ENCODE data around the gene ARMC12.
A peak's percentile ranks its signal among the peaks of the same experiment; 100 is the strongest.
"Not testable (repeated sequence)": the region's sequence is repeated elsewhere in the genome, so short reads cannot be mapped to it uniquely, and the experiment has no call there.

Gene ARMC12, protein sequence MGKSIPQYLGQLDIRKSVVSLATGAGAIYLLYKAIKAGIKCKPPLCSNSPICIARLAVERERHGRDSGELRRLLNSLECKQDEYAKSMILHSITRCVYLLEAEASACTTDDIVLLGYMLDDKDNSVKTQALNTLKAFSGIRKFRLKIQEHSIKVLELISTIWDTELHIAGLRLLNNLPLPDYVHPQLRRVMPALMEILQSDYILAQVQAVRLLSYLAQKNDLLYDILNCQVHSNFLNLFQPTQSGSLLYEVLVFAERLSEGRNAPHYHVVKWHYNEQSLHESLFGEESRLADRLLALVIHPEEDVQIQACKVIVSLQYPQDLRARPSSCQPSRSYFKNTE

DNA sequence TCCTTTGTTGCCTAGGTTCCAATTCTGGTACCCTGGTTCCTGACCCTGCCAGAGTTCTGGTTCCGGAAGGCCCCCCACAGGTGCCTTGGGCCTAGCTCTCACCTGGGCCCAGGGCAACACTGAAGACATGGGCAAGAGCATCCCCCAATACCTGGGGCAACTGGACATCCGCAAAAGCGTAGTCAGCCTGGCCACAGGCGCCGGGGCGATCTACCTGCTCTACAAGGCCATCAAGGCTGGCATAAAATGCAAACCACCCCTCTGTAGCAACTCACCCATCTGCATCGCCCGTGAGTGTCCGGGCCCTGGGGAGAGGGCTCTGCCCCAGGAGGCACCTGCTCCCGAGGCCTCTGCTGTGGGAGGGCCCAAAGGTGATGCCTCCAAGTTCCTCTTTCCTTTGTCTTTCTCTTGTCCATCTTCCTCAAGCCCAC is at the start of gene ARMC12:
ARMC12 (plus strand) TSS at position 51 of the 431 bp plus-strand sequence; CDS start at position 128, 77 bp downstream.
- no peak for DNase-seq (ENCODE audit: low read depth)
- TF ChIP-seq, protein P1, sequence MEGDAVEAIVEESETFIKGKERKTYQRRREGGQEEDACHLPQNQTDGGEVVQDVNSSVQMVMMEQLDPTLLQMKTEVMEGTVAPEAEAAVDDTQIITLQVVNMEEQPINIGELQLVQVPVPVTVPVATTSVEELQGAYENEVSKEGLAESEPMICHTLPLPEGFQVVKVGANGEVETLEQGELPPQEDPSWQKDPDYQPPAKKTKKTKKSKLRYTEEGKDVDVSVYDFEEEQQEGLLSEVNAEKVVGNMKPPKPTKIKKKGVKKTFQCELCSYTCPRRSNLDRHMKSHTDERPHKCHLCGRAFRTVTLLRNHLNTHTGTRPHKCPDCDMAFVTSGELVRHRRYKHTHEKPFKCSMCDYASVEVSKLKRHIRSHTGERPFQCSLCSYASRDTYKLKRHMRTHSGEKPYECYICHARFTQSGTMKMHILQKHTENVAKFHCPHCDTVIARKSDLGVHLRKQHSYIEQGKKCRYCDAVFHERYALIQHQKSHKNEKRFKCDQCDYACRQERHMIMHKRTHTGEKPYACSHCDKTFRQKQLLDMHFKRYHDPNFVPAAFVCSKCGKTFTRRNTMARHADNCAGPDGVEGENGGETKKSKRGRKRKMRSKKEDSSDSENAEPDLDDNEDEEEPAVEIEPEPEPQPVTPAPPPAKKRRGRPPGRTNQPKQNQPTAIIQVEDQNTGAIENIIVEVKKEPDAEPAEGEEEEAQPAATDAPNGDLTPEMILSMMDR (conservative IDR thresholded peaks at IDR 0.05; ENCODE audit: low read depth, low read length), result no peak
- H3K4me3 ChIP-seq (ENCODE audit: low read depth, low read length), result no peak within 1 kb of the TSS

DNA sequence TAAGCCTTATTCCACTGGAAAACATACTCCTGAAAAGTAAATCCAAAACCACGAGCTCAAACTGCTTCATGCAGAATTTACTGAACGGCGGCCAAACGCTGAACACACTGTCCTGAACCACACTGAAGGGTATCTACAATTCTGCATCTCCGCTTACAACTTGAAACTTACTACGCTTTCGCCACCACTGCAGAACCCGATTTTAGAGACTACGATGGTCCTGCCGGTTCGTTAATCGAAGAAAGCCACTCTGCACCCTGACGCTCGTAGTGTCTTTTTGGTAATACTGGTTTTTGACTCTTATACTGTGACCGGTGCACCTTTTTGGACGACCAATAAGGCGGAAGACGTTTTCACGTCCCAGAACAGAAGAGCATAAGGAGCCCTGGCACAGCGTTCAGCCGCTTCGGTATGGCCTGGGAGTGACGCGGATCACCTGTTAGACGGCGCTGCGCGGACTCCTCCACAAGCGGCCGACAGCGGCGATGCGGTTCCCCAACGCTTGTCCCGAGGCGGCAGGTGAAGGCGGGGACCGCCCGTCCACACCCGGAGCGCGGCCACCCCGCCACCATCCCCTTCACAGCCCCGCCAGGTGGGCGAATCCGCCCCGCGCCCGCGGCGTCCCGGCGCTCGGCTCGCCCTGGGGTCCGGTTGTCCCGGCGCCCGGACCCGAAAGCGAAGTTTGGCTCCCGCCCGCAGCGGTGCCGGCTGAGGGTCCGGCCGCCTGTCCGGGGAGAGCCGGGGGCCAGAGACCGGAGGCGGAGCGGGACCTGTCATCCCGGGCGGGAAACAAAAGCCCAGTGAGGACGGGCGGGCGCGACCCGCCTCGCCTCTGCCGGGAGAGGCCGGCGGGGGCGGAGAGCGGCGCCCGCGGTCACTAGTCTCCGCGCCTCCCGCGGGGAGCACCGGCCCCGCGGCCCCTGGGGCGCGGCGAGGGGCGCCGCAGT is 48.9 kb upstream of the ARMC12 start:
- peak; percentile 63 for DNase-seq (ENCODE audit: low read depth)
- peak overlapping the region; percentile 81 for H3K4me3 ChIP-seq (ENCODE audit: low read depth, low read length)
- TF ChIP-seq, protein P1 (conservative IDR thresholded peaks at IDR 0.05; ENCODE audit: low read depth, low read length), result no peak

DNA sequence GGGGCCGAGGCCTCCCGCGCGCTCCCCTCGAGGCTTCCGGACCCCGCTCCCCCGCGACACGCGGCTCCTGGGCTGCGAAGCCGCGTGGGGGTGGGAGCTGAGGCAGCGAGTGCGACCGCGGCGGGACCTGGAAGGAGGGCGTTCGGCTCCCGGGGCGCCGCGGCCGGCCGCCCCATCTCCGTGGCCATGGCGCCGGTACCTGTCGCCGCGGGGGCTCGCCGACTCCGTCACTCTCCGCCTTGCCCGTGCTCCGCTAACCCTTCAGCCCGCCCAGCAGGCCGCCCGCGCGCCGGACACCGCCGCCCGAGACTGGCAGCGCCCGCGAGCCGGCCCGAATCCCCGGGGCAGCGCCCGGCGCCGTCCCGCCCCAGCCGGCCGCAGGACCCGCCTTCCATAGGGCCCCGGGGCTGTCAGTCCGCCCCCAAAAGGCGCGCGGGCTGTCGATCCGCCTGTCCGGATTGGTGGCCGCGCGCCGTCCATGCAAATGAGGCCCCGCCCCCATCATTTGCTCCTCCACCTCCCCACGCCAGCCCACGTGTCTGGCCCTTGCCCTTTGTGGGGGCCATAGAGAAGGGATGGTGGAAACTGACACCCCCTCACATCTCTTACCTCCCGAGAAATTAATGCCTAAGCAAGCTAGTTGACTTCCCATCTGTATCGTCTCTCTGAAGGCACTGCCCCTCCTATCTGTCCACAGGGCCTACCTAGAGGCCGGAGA is 48.1 kb upstream of the ARMC12 start, which contains the start of gene FKBP5:
FKBP5 (minus strand) TSS at position 311 of the 718 bp plus-strand sequence. CDS start 46,091 bp downstream, outside the sequence.
- TF ChIP-seq, protein P1 (conservative IDR thresholded peaks at IDR 0.05; ENCODE audit: low read depth, low read length), result no peak
- H3K4me3 ChIP-seq (ENCODE audit: low read depth, low read length), result peak within 1 kb of the TSS; percentile 81
- DNase-seq (ENCODE audit: low read depth), result peak; percentile 94

DNA sequence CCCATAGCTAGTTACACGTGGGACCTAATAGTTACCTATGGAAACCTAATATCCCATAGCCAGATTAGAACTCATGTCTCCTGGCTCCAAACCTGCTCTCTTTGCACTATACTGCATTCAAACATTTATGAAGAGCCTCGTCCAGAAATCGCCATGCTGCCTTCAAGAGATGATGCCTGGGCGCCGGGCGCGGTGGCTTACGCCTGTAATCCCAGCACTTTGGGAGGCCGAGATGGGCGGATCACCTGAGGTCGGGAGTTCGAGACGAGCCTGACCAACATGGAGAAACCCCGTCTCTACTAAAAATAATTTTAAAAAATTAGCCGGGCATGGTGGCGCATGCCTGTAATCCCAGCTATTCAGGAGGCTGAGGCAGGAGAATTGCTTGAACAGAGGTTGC is 46.8 kb upstream of the ARMC12 start:
- H3K4me3 ChIP-seq (ENCODE audit: low read depth, low read length); DNase-seq (ENCODE audit: low read depth): not testable (repeated sequence)

DNA sequence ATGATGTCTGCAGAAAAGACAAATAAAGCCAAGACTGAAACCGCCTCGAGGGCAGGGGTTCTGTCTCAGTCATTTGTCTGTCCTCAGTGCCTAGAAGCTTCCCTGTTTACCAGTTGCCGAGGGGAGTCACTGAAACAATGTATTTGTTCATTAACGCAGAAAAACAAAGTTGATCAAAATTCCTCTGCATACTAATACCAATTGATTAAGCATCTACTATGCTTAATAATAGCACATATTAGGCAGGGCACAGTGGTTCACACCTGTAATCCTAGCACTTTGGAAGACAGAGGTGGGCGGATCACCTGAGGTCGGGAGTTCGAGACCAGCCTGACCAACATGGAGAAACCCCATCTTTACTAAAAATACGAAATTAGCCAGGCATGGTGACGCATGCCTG is 46.3 kb upstream of the ARMC12 start:
- TF ChIP-seq, protein P1 (conservative IDR thresholded peaks at IDR 0.05; ENCODE audit: low read depth, low read length), result no peak
- no peak for DNase-seq (ENCODE audit: low read depth)
- H3K4me3 ChIP-seq (ENCODE audit: low read depth, low read length), result no peak overlapping the region

DNA sequence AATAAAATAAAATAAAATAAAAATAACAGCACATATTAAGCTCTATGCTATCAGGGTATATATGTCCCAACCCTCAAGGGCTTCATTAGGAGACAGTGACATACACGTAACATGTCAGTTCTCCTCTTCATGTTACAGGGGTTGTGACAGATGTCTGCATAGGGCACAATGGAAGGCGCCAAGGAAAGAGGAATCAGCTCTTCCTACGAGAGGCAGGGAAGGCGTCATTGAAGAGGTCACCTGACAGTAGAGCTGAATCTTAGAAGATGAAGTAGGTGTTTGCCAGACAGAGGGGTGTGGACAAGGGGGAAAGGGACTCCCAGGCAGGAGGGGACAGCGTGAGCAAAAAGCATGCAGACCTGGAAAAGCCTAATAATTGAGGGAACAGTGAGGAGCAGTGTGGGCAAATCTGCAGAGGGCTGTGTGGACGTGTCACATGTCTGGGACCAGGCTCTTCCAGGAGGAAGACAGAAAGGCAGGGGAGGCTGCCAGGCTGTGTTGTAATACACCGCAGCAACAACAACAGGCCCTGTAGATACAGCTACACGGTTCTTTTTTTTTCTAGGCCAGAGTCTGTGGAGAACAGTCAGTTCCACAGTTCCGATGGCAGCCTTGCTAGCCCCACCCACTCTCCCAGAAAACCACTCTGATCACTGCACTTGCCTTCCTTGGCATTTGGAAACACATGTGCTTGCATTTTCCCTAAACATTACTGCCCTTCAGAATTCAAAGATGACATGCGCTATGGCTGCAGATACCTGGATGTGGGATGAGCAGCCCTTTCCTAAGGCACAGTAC is 45.6 kb upstream of the ARMC12 start:
- DNase-seq (ENCODE audit: low read depth), result peak; percentile 91
- H3K4me3 ChIP-seq (ENCODE audit: low read depth, low read length), result no peak overlapping the region
- TF ChIP-seq, protein P1 (conservative IDR thresholded peaks at IDR 0.05; ENCODE audit: low read depth, low read length), result no peak
